ENCODE measurements around the gene SERPING1. TPM values are rescaled to one million over a fixed set of nuclear protein-coding genes. Genes with fewer than 3 reads are reported as not detected.

The SERPING1 gene
- polyA plus RNA-seq, 1 donor (not counting 4 experiments of a cell fraction or from before 2014, with no cell fraction given): 12.8 TPM

DNA sequence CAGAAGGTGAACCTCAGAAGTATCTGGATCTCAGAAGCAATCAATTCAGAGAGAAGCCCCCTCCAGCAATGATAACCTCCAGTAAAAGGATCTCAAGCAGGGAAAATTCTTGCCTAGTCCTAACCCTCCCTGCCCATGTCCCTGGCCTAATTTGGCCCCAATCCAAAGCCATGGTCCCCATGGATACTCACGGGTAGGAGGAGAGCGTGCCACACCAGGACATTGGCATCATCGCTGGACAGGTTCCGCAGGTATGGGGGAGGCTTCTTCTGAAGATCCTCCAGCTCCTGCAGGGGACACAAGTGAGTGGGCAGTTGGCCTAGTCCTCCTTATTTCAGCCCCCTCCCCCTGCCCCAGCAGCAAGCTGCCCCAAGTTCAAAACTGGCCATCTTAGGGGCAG, 37.3 kb upstream of the SERPING1 start:
- H3K4me3 ChIP-seq (ENCODE audit: control insufficient read depth in 2 of 3, extremely low read depth in 1 of 3, insufficient read depth in 2 of 3, low read depth in 1 of 3, low read length in 3 of 3): no peak overlapping the region
- H3K36me3 ChIP-seq (ENCODE audit: control insufficient read depth in 2 of 2, extremely low read depth in 1 of 2, insufficient read depth in 2 of 2, low read length in 2 of 2): peaks cover 0 to 6% of the 10 kb centered on the region in 2 experiments
- H3K4me1 ChIP-seq (ENCODE audit: control insufficient read depth, extremely low read depth, insufficient read depth, low read length): peaks cover 5% of the 10 kb centered on the region
- no peak overlapping the region for H3K9ac ChIP-seq (ENCODE audit: control insufficient read depth, extremely low read depth, insufficient read depth, low read length)
- dilution Hi-C loops (cut with MboI; ENCODE audit: extremely low pct_ligation_motif_present, low sequenced_read_pairs): no loop called here
- no peak for FAIRE-seq
- H2AFZ ChIP-seq (ENCODE audit: control insufficient read depth, low read length): no peak overlapping the region
- no peak overlapping the region for H3K27ac ChIP-seq (ENCODE audit: control insufficient read depth, insufficient read depth, low read length)
- H3K9me3 ChIP-seq (ENCODE audit: control insufficient read depth, low read depth, low read length): no peaks in the 10 kb centered on the region
- H3K27me3 ChIP-seq (ENCODE audit: control insufficient read depth, extremely low read depth, insufficient read depth, low read length): no peaks in the 10 kb centered on the region
- no peaks in the 10 kb centered on the region for H4K20me1 ChIP-seq (ENCODE audit: control insufficient read depth, extremely low read depth, insufficient read depth, low read length)
- TF ChIP-seq, protein P1, sequence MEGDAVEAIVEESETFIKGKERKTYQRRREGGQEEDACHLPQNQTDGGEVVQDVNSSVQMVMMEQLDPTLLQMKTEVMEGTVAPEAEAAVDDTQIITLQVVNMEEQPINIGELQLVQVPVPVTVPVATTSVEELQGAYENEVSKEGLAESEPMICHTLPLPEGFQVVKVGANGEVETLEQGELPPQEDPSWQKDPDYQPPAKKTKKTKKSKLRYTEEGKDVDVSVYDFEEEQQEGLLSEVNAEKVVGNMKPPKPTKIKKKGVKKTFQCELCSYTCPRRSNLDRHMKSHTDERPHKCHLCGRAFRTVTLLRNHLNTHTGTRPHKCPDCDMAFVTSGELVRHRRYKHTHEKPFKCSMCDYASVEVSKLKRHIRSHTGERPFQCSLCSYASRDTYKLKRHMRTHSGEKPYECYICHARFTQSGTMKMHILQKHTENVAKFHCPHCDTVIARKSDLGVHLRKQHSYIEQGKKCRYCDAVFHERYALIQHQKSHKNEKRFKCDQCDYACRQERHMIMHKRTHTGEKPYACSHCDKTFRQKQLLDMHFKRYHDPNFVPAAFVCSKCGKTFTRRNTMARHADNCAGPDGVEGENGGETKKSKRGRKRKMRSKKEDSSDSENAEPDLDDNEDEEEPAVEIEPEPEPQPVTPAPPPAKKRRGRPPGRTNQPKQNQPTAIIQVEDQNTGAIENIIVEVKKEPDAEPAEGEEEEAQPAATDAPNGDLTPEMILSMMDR (optimal IDR thresholded peaks at IDR 0.05 in 1 of 3, IDR thresholded peaks at IDR 0.05 in 1 of 3, conservative IDR thresholded peaks at IDR 0.05 in 1 of 3; ENCODE audit: extremely low read depth in 1 of 3, insufficient read depth in 2 of 3, low read length in 3 of 3): no peak
- TF ChIP-seq EZH2 (IDR thresholded peaks at IDR 0.05; ENCODE audit: low read length): no peak
- H3K9me1 ChIP-seq (ENCODE audit: control insufficient read depth, extremely low read depth, insufficient read depth, low read length): no peaks in the 10 kb centered on the region
- H3K79me2 ChIP-seq (ENCODE audit: control insufficient read depth, insufficient read depth, low read length): peaks cover 6% of the 10 kb centered on the region
- no peak overlapping the region for H3K4me2 ChIP-seq (ENCODE audit: control insufficient read depth, extremely low read depth, insufficient read depth, low read depth, low read length)
- DNase-seq (ENCODE audit: low read depth, low spot score): no peak

DNA sequence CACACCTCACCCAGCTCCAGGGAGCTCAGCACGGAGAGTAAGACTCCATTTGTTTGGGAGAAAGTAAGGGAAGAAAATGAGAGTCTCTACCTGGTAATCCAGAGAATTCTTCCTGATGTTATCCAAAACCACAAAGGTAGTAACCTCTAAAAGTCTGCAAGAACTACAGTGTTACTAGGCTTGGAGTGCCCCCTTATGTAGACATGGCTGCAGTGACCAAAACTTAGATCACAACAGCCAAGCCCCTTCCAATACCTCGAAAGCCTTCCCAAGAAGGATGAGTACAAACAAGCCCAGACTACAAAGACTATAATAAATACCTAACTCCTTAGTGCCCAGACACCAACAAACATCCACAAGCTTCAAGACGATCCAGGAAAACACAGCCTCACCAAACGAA, 34.9 kb upstream of the SERPING1 start:
- Histone ChIP-seq H3K27me3 (ENCODE audit: control insufficient read depth, extremely low read depth, insufficient read depth, low read length) (no peaks in the 10 kb centered on the region), H3K36me3 (ENCODE audit: control insufficient read depth in 2 of 2, extremely low read depth in 1 of 2, insufficient read depth in 2 of 2, low read length in 2 of 2) (peaks cover 0 to 4% of the 10 kb centered on the region in 2 experiments), H3K4me3 (ENCODE audit: control insufficient read depth in 2 of 3, extremely low read depth in 1 of 3, insufficient read depth in 2 of 3, low read depth in 1 of 3, low read length in 3 of 3) (no peak overlapping the region), H3K27ac (ENCODE audit: control insufficient read depth, insufficient read depth, low read length) (no peak overlapping the region), H3K9me1 (ENCODE audit: control insufficient read depth, extremely low read depth, insufficient read depth, low read length) (no peaks in the 10 kb centered on the region), H3K9ac (ENCODE audit: control insufficient read depth, extremely low read depth, insufficient read depth, low read length) (no peak overlapping the region), H2AFZ (ENCODE audit: control insufficient read depth, low read length) (no peak overlapping the region), H3K9me3 (ENCODE audit: control insufficient read depth, low read depth, low read length) (no peaks in the 10 kb centered on the region), H4K20me1 (ENCODE audit: control insufficient read depth, extremely low read depth, insufficient read depth, low read length) (no peaks in the 10 kb centered on the region), H3K4me2 (ENCODE audit: control insufficient read depth, extremely low read depth, insufficient read depth, low read depth, low read length) (no peak overlapping the region), H3K79me2 (ENCODE audit: control insufficient read depth, insufficient read depth, low read length) (peaks cover 18% of the 10 kb centered on the region), H3K4me1 (ENCODE audit: control insufficient read depth, extremely low read depth, insufficient read depth, low read length) (peaks cover 15% of the 10 kb centered on the region)
- DNase-seq (ENCODE audit: low read depth, low spot score) (no peak), FAIRE-seq (peak; percentile 46)
- dilution Hi-C loops (cut with MboI; ENCODE audit: extremely low pct_ligation_motif_present, low sequenced_read_pairs): no loop called here
- TF ChIP-seq, protein P1 (optimal IDR thresholded peaks at IDR 0.05 in 1 of 3, IDR thresholded peaks at IDR 0.05 in 1 of 3, conservative IDR thresholded peaks at IDR 0.05 in 1 of 3; ENCODE audit: extremely low read depth in 1 of 3, insufficient read depth in 2 of 3, low read length in 3 of 3): peak in 2 of 3 experiments; percentile 26 to 38
- TF ChIP-seq EZH2 (IDR thresholded peaks at IDR 0.05; ENCODE audit: low read length): no peak

All from keratinocyte (primary cell).